Immature natural killer cell (primary cell): ENCODE results near the gene AMPD2. TPM values are rescaled to one million over a fixed set of nuclear protein-coding genes. Genes with fewer than 3 reads are reported as not detected.
A peak's percentile ranks its signal among the peaks of the same experiment; 100 is the strongest.

Source experiments
- DNase-seq, 3 donors: peaks; one replicate each; pipeline ENCODE4 v3.0.0; 2022; ENCODE audit warnings: mixed read lengths in 1 of 3
- H3K27ac Mint-ChIP-seq, 6 donors: one replicate each; pipeline ENCODE4 v1.8.0; 2020; ENCODE audit warnings: mixed read lengths in 6 of 6, mild to moderate bottlenecking in 5 of 6, inconsistent platforms in 4 of 6, moderate library complexity in 3 of 6
- H3K27me3 Mint-ChIP-seq, 3 donors: one replicate each; pipeline ENCODE4 v1.8.0; 2020 to 2021; ENCODE audit warnings: low read depth in 3 of 3, mild to moderate bottlenecking in 3 of 3, mixed read lengths in 3 of 3, moderate library complexity in 3 of 3, inconsistent platforms in 1 of 3
- H3K36me3 Mint-ChIP-seq, 3 donors: one replicate each; pipeline ENCODE4 v1.8.0; 2020; ENCODE audit warnings: mixed read lengths in 3 of 3, inconsistent platforms in 2 of 3, mild to moderate bottlenecking in 2 of 3
- H3K4me1 Mint-ChIP-seq, 2 donors: one replicate each; pipeline ENCODE4 v1.8.0; 2020; ENCODE audit warnings: inconsistent platforms in 2 of 2, mild to moderate bottlenecking in 2 of 2, mixed read lengths in 2 of 2, moderate library complexity in 1 of 2
- H3K4me3 Mint-ChIP-seq, 5 donors: one replicate each; pipeline ENCODE4 v1.8.0; 2020; ENCODE audit warnings: mild to moderate bottlenecking in 5 of 5, mixed read lengths in 5 of 5, inconsistent platforms in 3 of 5, moderate library complexity in 3 of 5
- H3K9me3 Mint-ChIP-seq, 6 donors: one replicate each; pipeline ENCODE4 v1.8.0; 2020; ENCODE audit warnings: mild to moderate bottlenecking in 6 of 6, mixed read lengths in 6 of 6, inconsistent platforms in 4 of 6, moderate library complexity in 3 of 6
- polyA plus RNA-seq, 3 donors: library from polyadenylated mRNA; unstranded; fragments of 300-500 nt; fragmentation: Illumina TruSeq; gene quantifications; one replicate each; pipeline ENCODE4 v1.2.3, GENCODE V29; 2021

AMPD2 gene
- polyA plus RNA-seq, 3 donors from 2014 or later = 14.7 to 40.3 (median 28.3) TPM

- H3K4me3 Mint-ChIP-seq = no peak overlapping the region
- H3K9me3 Mint-ChIP-seq = no peaks in the 10 kb centered on the region
- H3K36me3 Mint-ChIP-seq = peaks cover 4 to 32% (median 11%) of the 10 kb centered on the region in 3 donors
- H3K27ac Mint-ChIP-seq = peak overlapping the region in 4 of 6 donors; percentile 11 to 73 (median 43)
- peaks cover 0 to 2% of the 10 kb centered on the region in 2 donors for H3K4me1 Mint-ChIP-seq
- H3K27me3 Mint-ChIP-seq = peaks cover 0 to 3% (median 0%) of the 10 kb centered on the region in 3 donors
- no peak for DNase-seq
These were observed 9.9 kb downstream of the AMPD2 start for GRCh38 chr1:109629372-109630030.

GRCh38 chr1:109630081-109630897 is 10.7 kb downstream of the AMPD2 start:
- Mint-ChIP-seq H3K27me3 (peaks cover 0 to 3% (median 0%) of the 10 kb centered on the region in 3 donors), H3K9me3 (no peaks in the 10 kb centered on the region), H3K4me1 (no peaks in the 10 kb centered on the region), H3K36me3 (peaks cover 4 to 32% (median 11%) of the 10 kb centered on the region in 3 donors), H3K27ac (peak overlapping the region in 1 of 6 donors; percentile 62), H3K4me3 (no peak overlapping the region)
- peak in 1 of 3 donors; percentile 32 for DNase-seq

- Mint-ChIP-seq H3K27ac (peak overlapping the region in 1 of 6 donors; percentile 40), H3K9me3 (no peaks in the 10 kb centered on the region), H3K4me1 (no peaks in the 10 kb centered on the region), H3K27me3 (peaks cover 0 to 3% (median 0%) of the 10 kb centered on the region in 3 donors), H3K4me3 (no peak overlapping the region), H3K36me3 (peaks cover 4 to 32% (median 11%) of the 10 kb centered on the region in 3 donors)
- DNase-seq = no peak
These were observed 11.4 kb downstream of the AMPD2 start for GRCh38 chr1:109630898-109631512.

GRCh38 chr1:109631513-109632505 is 12.2 kb downstream of the AMPD2 start:
- no peaks in the 10 kb centered on the region for H3K4me1 Mint-ChIP-seq
- peaks cover 0 to 3% (median 0%) of the 10 kb centered on the region in 3 donors for H3K27me3 Mint-ChIP-seq
- no peaks in the 10 kb centered on the region for H3K9me3 Mint-ChIP-seq
- H3K4me3 Mint-ChIP-seq = no peak overlapping the region
- H3K36me3 Mint-ChIP-seq = peaks cover 4 to 32% (median 11%) of the 10 kb centered on the region in 3 donors
- DNase-seq = no peak
- no peak overlapping the region for H3K27ac Mint-ChIP-seq

- no peak for DNase-seq
- Mint-ChIP-seq H3K9me3 (no peaks in the 10 kb centered on the region), H3K4me1 (no peaks in the 10 kb centered on the region), H3K36me3 (peaks cover 4 to 27% (median 8%) of the 10 kb centered on the region in 3 donors), H3K4me3 (no peak overlapping the region), H3K27ac (no peak overlapping the region), H3K27me3 (peaks cover 0 to 3% (median 0%) of the 10 kb centered on the region in 3 donors)
These were observed 13.2 kb downstream of the AMPD2 start for GRCh38 chr1:109632671-109633346.

GRCh38 chr1:109634292-109634691 is 14.7 kb downstream of the AMPD2 start:
- Mint-ChIP-seq H3K36me3 (peaks cover 4 to 18% (median 7%) of the 10 kb centered on the region in 3 donors), H3K9me3 (no peaks in the 10 kb centered on the region), H3K27me3 (peaks cover 0 to 4% (median 0%) of the 10 kb centered on the region in 3 donors), H3K4me1 (no peaks in the 10 kb centered on the region), H3K27ac (no peak overlapping the region), H3K4me3 (no peak overlapping the region)
- DNase-seq = no peak

GRCh38 chr1:109634771-109635750 is 15.4 kb downstream of the AMPD2 start:
- Mint-ChIP-seq H3K36me3 (peaks cover 0 to 11% (median 4%) of the 10 kb centered on the region in 3 donors), H3K27ac (no peak overlapping the region), H3K27me3 (peaks cover 0 to 5% (median 1%) of the 10 kb centered on the region in 3 donors), H3K4me3 (no peak overlapping the region), H3K4me1 (no peaks in the 10 kb centered on the region), H3K9me3 (no peaks in the 10 kb centered on the region)
- DNase-seq = no peak

GRCh38 chr1:109635862-109636200 is 16.2 kb downstream of the AMPD2 start:
- no peak overlapping the region for H3K4me3 Mint-ChIP-seq

GRCh38 chr1:109636201-109636952 is 16.7 kb downstream of the AMPD2 start:
- Mint-ChIP-seq H3K36me3 (peaks cover 0 to 5% (median 4%) of the 10 kb centered on the region in 3 donors), H3K4me1 (peaks cover 0 to 1% of the 10 kb centered on the region in 2 donors), H3K9me3 (no peaks in the 10 kb centered on the region), H3K27ac (no peak overlapping the region), H3K27me3 (peaks cover 0 to 6% (median 5%) of the 10 kb centered on the region in 3 donors), H3K4me3 (no peak overlapping the region)
- DNase-seq = no peak

More at GRCh38 chr1:109635862-109636200, 16.2 kb downstream of the AMPD2 start:
- peaks cover 0 to 1% of the 10 kb centered on the region in 2 donors for H3K4me1 Mint-ChIP-seq
- no peaks in the 10 kb centered on the region for H3K9me3 Mint-ChIP-seq
- DNase-seq = no peak
- H3K27me3 Mint-ChIP-seq = peaks cover 0 to 6% (median 5%) of the 10 kb centered on the region in 3 donors
- peaks cover 0 to 10% (median 4%) of the 10 kb centered on the region in 3 donors for H3K36me3 Mint-ChIP-seq
- no peak overlapping the region for H3K27ac Mint-ChIP-seq

GRCh38 chr1:109637446-109637845 is 17.8 kb downstream of the AMPD2 start:
- DNase-seq = no peak
- Mint-ChIP-seq H3K27ac (no peak overlapping the region), H3K4me1 (peaks cover 0 to 1% of the 10 kb centered on the region in 2 donors), H3K27me3 (peaks cover 0 to 6% (median 5%) of the 10 kb centered on the region in 3 donors), H3K9me3 (no peaks in the 10 kb centered on the region), H3K4me3 (no peak overlapping the region), H3K36me3 (no peaks in the 10 kb centered on the region)
